ENCODE measurements around the gene ZNF346.
"Not testable (repeated sequence)": the region's sequence is repeated elsewhere in the genome, so short reads cannot be mapped to it uniquely, and the experiment has no call there.

The ZNF346 gene

GRCh38 chr5:176987583-176987982, 34.9 kb upstream of the ZNF346 start:
- no peak for TF ChIP-seq CTCF (conservative IDR thresholded peaks at IDR 0.05; ENCODE audit: low read depth, low read length)
- no peak overlapping the region for H3K4me3 ChIP-seq (ENCODE audit: low read depth, low read length)
- no peak for DNase-seq (ENCODE audit: low read depth)

- peak; percentile 31 for DNase-seq (ENCODE audit: low read depth)
- H3K4me3 ChIP-seq (ENCODE audit: low read depth, low read length), result not testable (repeated sequence)
Measured at GRCh38 chr5:176993081-176993480, 29.4 kb upstream of the ZNF346 start.

- peak; percentile 89 for DNase-seq (ENCODE audit: low read depth)
- no peak overlapping the region for H3K4me3 ChIP-seq (ENCODE audit: low read depth, low read length)
- TF ChIP-seq CTCF (conservative IDR thresholded peaks at IDR 0.05; ENCODE audit: low read depth, low read length), result no peak
Measured at GRCh38 chr5:176994460-176995121, 27.9 kb upstream of the ZNF346 start.

GRCh38 chr5:176995122-176995490, 27.4 kb upstream of the ZNF346 start:
- no peak for TF ChIP-seq CTCF (conservative IDR thresholded peaks at IDR 0.05; ENCODE audit: low read depth, low read length)
- DNase-seq (ENCODE audit: low read depth), result no peak
- H3K4me3 ChIP-seq (ENCODE audit: low read depth, low read length), result no peak overlapping the region

- DNase-seq (ENCODE audit: low read depth), result peak; percentile 69
- TF ChIP-seq CTCF (conservative IDR thresholded peaks at IDR 0.05; ENCODE audit: low read depth, low read length), result no peak
- H3K4me3 ChIP-seq (ENCODE audit: low read depth, low read length), result no peak overlapping the region
Measured at GRCh38 chr5:176995896-176996767, 26.4 kb upstream of the ZNF346 start.

GRCh38 chr5:176996780-176997179, 25.7 kb upstream of the ZNF346 start:
- no peak for TF ChIP-seq CTCF (conservative IDR thresholded peaks at IDR 0.05; ENCODE audit: low read depth, low read length)
- no peak for DNase-seq (ENCODE audit: low read depth)
- no peak overlapping the region for H3K4me3 ChIP-seq (ENCODE audit: low read depth, low read length)

- no peak overlapping the region for H3K4me3 ChIP-seq (ENCODE audit: low read depth, low read length)
- DNase-seq (ENCODE audit: low read depth), result no peak
Measured at GRCh38 chr5:176998828-176999227, 23.7 kb upstream of the ZNF346 start.

GRCh38 chr5:176999526-176999925, 23.0 kb upstream of the ZNF346 start:
- DNase-seq (ENCODE audit: low read depth); H3K4me3 ChIP-seq (ENCODE audit: low read depth, low read length): not testable (repeated sequence)

More at GRCh38 chr5:176998828-176999227, 23.7 kb upstream of the ZNF346 start:
- no peak for TF ChIP-seq CTCF (conservative IDR thresholded peaks at IDR 0.05; ENCODE audit: low read depth, low read length)
